MCF 10A (cell line): ENCODE results near the gene IGFBP2. TPM values are rescaled to one million over a fixed set of nuclear protein-coding genes. Genes with fewer than 3 reads are reported as not detected.

Experiments used
- BruUV-seq: library from RNA; stranded (reverse); fragments of 400-500 nt; replicated peaks from 2 replicates; lab custom pipeline; 2021; lab: Mats Ljungman, UMichigan
- CTCF ChIA-PET: fragments of 300-600 bp; sonication (Branson Sonifier 250); formaldehyde crosslinking; extraction: SDS; loops from one replicate; lab custom pipeline; 2021; ENCODE audit warnings: antibody characterized with exemption, inconsistent platforms; lab: Yijun Ruan, JAX
- POLR2A ChIA-PET: fragments of 300-600, 350-650 bp; sonication (Branson Sonifier 250); formaldehyde crosslinking; extraction: SDS; loops from one replicate; lab custom pipeline; 2020; ENCODE audit warnings: antibody characterized with exemption, inconsistent platforms; lab: Yijun Ruan, JAX
- DNase-seq: peaks from one replicate; pipeline ENCODE4 v3.0.0-alpha.2; 2018; ENCODE audit not compliant: unreplicated experiment
- H3K27ac Mint-ChIP-seq: one replicate; pipeline ENCODE4 v1.8.0; 2022; ENCODE audit warnings: mild to moderate bottlenecking, low read depth, mixed read lengths; ENCODE audit not compliant: unreplicated experiment
- H3K27me3 Mint-ChIP-seq: one replicate; pipeline ENCODE4 v1.8.0; 2022; ENCODE audit warnings: mixed read lengths; ENCODE audit not compliant: insufficient read depth, unreplicated experiment
- H3K36me3 Mint-ChIP-seq: one replicate; pipeline ENCODE4 v1.8.0; 2022; ENCODE audit warnings: mild to moderate bottlenecking, moderate library complexity, mixed read lengths; ENCODE audit not compliant: insufficient read depth, unreplicated experiment
- H3K4me1 Mint-ChIP-seq: one replicate; pipeline ENCODE4 v1.8.0; 2022; ENCODE audit warnings: mixed read lengths; ENCODE audit not compliant: insufficient read depth, unreplicated experiment
- H3K4me3 Mint-ChIP-seq: one replicate; pipeline ENCODE4 v1.8.0; 2022; ENCODE audit warnings: mild to moderate bottlenecking, moderate library complexity, mixed read lengths; ENCODE audit not compliant: unreplicated experiment
- H3K9me3 Mint-ChIP-seq: one replicate; pipeline ENCODE4 v1.8.0; 2022; ENCODE audit warnings: mixed read lengths; ENCODE audit not compliant: unreplicated experiment
- intact Hi-C: fragments of 100-400 bp; cut with micrococcal nuclease; formaldehyde crosslinking; loops from 2 replicates; pipeline ENCODE4 v1.14.1; 2022
- total RNA-seq: library from RNA; stranded (reverse); gene quantifications from 2 replicates; pipeline ENCODE4 v1.2.3, GENCODE V29; 2022
- TF ChIP-seq, protein P1 (sequence below): fragments of 200-600 bp; IDR thresholded peaks from one replicate; pipeline ENCODE4 v1.8.0; 2022; ENCODE audit warnings: antibody characterized with exemption, mild to moderate bottlenecking; ENCODE audit not compliant: unreplicated experiment

Gene IGFBP2
- total RNA-seq, 1 experiment from 2014 or later, result 32.0 TPM

DNA sequence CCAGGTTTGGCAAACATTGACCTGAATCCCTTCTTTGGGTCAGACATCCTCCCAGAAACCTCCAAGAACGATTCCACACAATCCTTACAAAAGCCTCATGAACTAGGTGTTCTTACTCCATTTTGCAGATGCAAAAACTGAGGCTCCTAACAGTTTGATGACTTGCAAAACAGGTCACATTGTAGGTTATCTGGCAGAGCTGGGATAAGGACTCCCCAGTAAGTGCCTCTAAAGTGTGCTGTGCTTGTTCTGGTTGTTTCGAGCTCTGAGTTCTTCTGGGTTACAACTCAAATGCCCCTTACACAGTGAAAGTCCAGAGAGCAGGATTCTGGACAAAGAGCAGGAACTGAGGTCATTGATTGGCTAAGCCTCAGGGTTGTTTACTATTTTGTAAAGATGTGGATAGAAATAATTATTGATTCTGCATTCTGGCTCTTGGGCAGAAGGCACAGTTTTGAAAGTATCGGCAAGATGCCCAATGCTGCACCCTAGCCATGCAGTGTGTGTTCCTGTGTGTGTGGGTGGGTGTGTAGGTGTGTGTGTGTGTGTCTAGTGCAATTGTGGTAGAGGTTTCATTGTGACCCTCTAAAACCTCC, 17.0 kb upstream of the IGFBP2 start:
- no peak overlapping the region for H3K27ac Mint-ChIP-seq
- BruUV-seq, result no TSS peak
- POLR2A ChIA-PET, result interaction anchor here (0.7 kb wide), 1 partner anchor 31 kb away, joined by 3 read pairs; no protein-coding TSS in a partner anchor
- CTCF ChIA-PET, result interaction anchor here (0.6 kb wide), 1 partner anchor 48 kb away, joined by 3 read pairs; no protein-coding TSS in a partner anchor
- no peaks in the 10 kb centered on the region for H3K36me3 Mint-ChIP-seq
- no peaks in the 10 kb centered on the region for H3K27me3 Mint-ChIP-seq
- TF ChIP-seq, protein P1, sequence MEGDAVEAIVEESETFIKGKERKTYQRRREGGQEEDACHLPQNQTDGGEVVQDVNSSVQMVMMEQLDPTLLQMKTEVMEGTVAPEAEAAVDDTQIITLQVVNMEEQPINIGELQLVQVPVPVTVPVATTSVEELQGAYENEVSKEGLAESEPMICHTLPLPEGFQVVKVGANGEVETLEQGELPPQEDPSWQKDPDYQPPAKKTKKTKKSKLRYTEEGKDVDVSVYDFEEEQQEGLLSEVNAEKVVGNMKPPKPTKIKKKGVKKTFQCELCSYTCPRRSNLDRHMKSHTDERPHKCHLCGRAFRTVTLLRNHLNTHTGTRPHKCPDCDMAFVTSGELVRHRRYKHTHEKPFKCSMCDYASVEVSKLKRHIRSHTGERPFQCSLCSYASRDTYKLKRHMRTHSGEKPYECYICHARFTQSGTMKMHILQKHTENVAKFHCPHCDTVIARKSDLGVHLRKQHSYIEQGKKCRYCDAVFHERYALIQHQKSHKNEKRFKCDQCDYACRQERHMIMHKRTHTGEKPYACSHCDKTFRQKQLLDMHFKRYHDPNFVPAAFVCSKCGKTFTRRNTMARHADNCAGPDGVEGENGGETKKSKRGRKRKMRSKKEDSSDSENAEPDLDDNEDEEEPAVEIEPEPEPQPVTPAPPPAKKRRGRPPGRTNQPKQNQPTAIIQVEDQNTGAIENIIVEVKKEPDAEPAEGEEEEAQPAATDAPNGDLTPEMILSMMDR, result no peak
- intact Hi-C loops, result no loop called here
- H3K4me1 Mint-ChIP-seq, result peaks cover 10% of the 10 kb centered on the region
- no peak for DNase-seq
- H3K9me3 Mint-ChIP-seq, result no peaks in the 10 kb centered on the region
- H3K4me3 Mint-ChIP-seq, result no peak overlapping the region

DNA sequence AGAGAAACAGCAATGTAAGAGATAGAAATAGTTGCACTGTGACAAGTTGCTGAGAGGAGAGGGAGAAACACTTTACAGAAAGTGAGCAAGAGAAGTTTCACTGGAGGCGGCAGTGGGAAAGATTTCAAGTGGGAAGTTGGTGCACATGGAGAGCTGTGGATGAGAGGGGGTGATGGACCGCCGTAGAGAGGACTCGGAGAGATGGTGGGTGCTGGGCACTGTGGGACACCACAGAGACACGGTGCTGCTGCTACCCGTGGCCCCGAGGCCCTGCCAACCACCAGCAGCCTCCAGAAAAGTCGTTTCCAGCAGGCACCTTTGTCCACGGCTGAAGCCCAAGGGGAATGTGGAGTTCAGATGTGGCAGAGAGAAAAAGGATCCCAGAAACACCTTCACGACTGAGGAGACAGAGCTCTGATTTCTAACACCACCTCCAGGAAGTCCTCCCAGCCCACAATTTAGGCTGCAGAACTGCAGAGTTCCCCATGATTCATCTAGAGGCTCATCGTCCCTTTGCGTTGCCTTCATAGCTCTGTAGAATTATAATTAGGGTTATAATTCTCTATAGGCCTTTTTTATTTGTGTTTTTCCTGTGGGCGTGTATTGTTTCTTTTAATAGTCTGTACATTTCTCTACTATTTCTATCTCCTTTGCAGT, 15.9 kb upstream of the IGFBP2 start:
- no TSS peak for BruUV-seq
- intact Hi-C loops, result no loop called here
- Mint-ChIP-seq H3K4me1 (peaks cover 10% of the 10 kb centered on the region), H3K27ac (no peak overlapping the region), H3K36me3 (no peaks in the 10 kb centered on the region), H3K4me3 (no peak overlapping the region), H3K27me3 (no peaks in the 10 kb centered on the region), H3K9me3 (no peaks in the 10 kb centered on the region)
- DNase-seq, result no peak
- CTCF ChIA-PET, result interaction anchor here (0.6 to 0.9 kb wide), 3 partner anchors 29 to 97 kb away, joined by 3 to 4 read pairs (median 3); no protein-coding TSS in a partner anchor
- POLR2A ChIA-PET, result no interaction called here
- TF ChIP-seq, protein P1, result no peak

DNA sequence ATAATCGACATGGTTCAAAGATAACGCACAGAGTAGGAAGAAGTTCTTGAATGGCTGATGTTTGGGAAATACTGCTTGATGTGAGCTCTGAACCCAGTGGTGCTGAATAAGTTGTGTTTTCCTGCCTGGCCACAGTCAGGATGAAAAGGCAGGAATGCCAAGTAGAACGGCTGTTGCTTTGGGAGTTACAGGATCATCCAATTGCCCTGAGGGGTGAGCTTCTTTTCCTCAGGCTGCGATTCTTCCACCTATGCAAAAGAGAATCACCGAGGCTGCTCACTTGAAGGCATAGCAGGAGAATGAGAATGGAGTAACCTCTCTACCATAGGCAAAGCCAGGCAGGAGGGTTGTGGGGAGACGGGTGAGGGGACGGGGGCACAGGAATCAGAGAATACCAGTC, 14.4 kb upstream of the IGFBP2 start:
- Mint-ChIP-seq H3K9me3 (no peaks in the 10 kb centered on the region), H3K4me1 (peaks cover 10% of the 10 kb centered on the region), H3K36me3 (no peaks in the 10 kb centered on the region), H3K27me3 (no peaks in the 10 kb centered on the region), H3K27ac (no peak overlapping the region), H3K4me3 (no peak overlapping the region)
- intact Hi-C loops, result no loop called here
- no TSS peak for BruUV-seq
- CTCF ChIA-PET, result interaction anchor here (0.8 to 1.5 kb wide), 2 partner anchors 99 to 101 kb away, joined by 4 read pairs; no protein-coding TSS in a partner anchor
- POLR2A ChIA-PET, result interaction anchor here (0.9 kb wide), 1 partner anchor 28 kb away, joined by 3 read pairs; no protein-coding TSS in a partner anchor
- DNase-seq, result no peak
- TF ChIP-seq, protein P1, result no peak
